Hematopoietic multipotent progenitor cell treated with erythropoietin and hydrocortisone succinate and interleukin-3 and kit ligand, for 15 days (in vitro differentiated cells): ENCODE measurements around the gene ACTG1.

Experiments used
- DNase-seq: peaks from one replicate; pipeline ENCODE4 v3.0.0-alpha.2; 2015; ENCODE audit warnings: low spot score

The ACTG1 gene

DNA sequence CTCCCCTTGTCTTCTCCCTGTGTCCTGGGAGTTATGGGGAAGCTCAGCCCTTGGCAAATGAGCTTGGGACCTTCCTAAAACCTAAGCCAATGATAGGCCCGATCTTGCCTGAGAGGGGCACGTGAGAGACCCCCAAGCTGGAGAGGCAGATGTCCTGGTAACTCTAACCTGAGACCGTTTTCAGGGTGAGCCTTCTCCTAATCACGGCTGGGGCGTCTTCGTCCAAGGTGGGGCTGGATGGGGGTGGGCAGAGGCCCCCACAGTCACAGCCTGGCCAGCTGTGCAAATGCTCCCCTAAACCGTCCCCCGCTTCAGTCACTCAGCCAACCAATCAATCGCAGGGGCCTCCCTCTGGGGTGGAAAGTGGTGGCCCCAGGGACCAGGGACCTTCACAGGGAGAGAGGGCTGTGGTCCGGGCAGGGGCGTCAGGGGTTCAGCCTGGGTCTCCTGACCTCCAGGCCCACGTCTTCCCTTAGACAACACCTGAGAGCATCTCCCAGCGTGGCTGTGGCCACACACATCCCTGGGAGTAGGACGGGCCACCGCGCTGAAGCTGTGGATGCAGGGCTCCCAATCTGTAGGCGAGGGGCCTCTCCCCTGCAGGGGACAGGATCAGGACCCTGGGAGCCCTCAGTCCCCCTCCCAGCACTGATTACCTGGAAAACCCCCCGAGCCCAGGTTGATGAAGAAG lies 30.6 kb downstream of the ACTG1 start:
- DNase-seq, result no peak

DNA sequence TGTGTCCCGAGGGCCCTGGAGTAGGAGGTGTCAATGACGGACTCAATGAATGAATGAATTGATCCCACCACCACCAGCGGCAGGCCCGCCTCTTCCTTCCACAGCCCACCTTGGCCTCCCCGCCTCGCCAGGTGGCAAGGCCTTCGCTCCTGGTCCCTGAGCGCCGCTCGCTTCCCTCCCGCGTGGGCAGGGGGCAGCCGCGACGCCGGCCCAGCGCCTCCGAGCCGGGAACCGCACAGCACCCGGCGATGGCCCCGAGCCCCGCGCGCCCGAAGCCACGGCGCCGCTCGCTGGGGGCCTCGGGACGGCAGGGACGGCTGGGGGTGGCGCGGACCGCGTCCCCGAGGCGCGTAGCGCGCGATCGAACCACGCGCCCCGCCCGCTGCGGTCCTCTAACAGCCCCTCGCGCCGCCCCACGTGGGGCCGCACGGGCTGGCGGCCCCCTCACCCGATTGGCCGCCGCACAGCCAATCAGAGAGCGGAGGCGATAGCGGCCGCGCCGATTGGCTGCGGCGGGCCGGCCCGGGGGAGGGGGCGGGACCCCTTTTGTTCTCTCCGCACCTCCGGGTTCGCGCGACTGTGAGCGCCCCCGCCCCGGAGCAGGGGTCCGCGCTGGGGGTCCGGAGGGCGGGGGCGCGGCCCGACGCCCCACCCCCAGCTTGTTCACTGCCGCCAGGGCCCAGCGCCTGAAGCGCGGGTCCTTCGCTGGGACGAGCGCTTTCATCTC lies 31.4 kb downstream of the ACTG1 start:
- DNase-seq, result no peak

GRCh38 chr17:81480140-81481072 lies 32.2 kb downstream of the ACTG1 start:
- no peak for DNase-seq

DNA sequence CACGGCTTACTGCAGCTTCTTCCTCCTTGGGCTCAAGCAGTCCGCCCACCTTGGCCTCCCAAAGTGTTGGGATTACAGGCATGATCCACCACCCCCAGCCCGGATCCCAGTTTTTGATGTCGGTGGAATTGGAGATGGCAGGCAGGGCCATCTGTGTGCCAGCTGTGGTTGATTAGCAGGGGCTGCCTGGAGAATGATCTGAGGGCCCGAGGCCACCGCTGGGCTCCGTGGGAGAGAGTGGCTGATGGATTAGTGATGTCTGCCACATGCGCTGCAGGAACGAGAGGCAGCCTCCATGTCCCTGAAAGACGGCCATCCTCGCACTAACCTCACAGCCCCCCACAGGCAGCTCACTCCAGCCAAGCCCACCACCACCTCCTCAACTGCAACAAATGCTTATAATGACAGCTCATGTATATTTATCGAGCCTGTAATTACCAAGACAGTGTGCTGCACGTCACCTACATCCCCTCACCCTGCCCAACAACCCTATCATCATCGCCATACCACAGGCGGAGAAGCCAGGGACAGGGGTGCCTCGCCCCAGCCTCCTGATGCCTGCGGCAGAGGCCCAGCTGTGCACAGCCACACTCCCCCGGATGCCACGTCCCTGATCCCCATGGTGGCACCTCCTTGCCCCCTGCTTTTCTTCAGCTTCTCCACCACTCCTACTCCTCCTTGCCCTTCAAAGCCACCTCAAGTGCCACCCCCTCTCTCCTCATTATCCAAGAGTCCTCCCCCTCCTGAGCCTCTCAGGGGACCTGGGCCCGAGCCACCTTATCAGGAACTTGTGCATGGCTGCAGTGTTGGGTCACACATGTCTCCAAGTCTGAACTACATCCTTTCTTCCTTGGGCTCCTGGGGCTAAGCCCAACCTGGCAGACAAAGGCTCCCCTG lies 33.2 kb downstream of the ACTG1 start:
- no peak for DNase-seq

DNA sequence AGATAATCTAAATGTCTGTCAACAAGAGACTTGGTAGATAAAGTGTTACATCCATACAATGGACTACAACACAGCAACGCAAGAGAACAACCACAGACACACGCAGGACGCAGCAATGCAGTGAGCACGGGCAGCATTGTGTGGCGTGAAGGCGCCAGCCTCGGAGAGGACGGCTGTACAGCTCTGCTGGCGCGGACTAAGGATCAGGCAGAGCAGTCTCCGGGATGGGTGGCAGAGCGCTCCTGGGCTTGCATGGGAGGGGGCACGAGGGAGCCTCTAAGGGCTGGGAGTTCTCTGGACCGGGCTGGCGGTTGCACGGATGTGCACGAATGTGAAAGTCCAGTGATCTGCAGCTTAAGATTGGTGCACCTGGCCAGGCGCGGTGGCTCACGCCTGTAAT lies 34.5 kb downstream of the ACTG1 start:
- no peak for DNase-seq

DNA sequence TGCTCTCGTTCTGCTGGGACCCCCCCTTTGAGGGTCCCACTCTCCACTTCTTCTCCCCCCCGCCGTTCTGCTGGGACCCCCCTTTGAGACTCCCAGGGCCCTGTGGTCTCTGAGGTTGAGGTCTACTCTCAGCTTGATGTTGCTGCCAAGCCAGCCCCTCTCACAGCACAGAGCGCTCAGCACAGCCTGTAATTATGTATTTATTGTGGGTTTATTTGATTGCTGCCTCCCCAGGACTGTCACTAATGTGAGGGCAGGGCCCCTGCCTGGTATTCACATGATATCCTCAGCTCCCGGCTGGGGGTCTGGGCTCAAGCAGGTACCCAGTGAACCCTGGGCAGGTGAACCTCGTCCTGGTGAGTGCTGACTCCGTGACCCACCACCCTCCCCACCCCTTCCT lies 35.4 kb downstream of the ACTG1 start:
- no peak for DNase-seq

DNA sequence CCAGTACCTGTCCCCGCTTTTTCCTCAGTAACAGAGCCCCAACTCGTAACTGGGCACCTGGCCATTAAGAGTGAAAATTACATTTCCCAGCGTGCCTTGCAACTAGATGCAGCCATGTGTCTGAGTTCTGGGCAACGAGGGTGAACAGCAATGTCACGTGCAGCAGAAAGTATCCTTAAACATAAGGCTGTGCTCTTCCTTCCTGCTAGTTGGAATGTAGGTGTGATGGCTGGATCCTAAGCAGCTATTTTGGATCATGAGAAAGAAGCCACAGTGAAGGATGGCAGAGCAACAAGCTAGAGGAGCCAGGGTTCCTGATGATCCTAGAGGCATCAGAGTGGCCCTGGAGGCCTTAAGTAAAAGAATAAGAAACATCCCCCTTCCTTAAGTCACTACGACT lies 36.0 kb downstream of the ACTG1 start:
- no peak for DNase-seq

DNA sequence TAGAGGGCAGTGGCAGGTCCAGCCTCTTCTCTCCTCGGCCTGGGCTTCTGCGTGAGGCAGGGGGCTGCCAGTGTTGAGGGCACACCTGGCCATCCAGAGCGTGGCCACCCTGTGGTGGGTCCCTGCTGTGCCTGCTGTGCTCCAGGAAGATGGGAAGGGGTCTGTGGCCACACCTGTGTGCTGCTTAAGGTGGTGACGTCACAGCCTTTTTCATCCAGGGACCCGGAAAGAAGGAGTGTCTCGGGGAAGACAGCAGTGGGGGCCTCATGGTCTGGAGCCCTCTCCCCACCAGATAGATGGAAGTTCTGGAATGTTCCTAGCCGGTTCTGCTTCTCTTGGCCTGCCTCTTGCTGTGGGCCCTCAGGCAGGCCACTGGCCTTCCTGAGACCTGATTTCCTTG lies 36.5 kb downstream of the ACTG1 start:
- DNase-seq, result no peak

- DNase-seq, result no peak
Observed at GRCh38 chr17:81474958-81475357, 37.6 kb downstream of the ACTG1 start.

DNA sequence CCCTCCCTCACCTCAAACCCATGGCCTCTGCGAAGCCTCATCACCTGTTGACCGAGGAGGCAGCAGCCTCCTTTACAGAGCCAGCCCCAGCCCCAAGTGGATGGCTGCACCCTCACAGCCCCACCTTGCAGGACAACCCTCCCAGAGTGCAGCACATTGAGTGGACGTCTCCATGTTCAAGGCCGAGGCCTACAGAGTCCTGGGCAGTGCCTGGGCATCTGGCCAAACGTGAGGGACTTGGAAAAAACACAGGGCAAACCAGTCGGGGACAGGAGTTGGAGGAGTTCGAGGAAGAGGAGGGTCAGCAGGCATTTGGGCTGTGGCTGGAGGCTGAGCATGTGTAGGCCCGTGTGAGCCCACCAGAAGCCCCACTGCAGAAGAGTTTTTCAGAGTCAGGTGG lies 39.6 kb downstream of the ACTG1 start:
- DNase-seq, result no peak

GRCh38 chr17:81471818-81472456 lies 40.7 kb downstream of the ACTG1 start:
- DNase-seq, result no peak

DNA sequence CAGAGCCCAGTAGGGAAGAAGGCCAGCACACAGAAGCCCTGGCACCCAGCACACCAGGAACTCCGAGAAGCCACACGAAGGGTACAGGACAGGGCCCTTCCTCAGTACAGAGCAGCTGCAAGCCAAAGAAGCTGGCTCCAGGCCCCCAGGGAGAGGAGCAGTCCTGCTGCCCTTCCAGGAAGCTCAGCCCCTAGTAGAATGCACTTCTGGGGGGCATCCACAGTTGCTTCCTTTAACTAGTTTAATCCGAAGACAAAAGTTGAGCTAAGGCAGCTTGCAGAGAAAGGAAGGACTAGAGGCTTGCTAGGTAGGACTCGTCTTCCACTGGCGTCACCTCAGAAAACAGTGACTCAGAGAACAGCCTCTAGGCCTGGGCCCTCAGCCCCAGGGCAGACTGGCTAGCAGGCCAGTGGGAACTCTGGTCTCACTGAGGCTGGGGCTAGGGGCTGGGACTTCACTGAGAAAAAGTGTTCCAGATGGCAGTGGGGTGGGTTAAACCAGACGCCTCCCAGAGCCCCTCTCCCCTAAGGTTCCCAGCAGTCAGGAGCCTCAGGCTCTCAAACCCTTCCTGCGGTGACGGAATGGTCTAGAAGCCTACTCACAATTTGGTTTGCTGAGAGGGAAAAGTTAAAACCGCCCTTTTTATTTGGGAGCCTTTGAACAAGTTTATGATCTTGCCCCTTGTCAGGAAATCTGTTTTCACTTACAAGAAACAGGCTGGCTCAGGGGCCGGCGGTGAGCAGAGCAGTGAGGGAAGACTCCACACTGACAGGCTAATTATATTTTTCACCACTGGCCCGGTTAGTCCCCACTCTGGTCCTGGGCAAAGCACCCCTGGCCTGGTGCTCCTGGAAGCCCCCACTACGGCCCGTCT lies 41.4 kb downstream of the ACTG1 start:
- DNase-seq, result no peak

GRCh38 chr17:81470270-81470943 lies 42.2 kb downstream of the ACTG1 start:
- DNase-seq, result no peak

GRCh38 chr17:81469266-81469665 lies 43.3 kb downstream of the ACTG1 start:
- DNase-seq, result no peak

- no peak for DNase-seq
Observed at GRCh38 chr17:81468770-81469121, 43.9 kb downstream of the ACTG1 start.

DNA sequence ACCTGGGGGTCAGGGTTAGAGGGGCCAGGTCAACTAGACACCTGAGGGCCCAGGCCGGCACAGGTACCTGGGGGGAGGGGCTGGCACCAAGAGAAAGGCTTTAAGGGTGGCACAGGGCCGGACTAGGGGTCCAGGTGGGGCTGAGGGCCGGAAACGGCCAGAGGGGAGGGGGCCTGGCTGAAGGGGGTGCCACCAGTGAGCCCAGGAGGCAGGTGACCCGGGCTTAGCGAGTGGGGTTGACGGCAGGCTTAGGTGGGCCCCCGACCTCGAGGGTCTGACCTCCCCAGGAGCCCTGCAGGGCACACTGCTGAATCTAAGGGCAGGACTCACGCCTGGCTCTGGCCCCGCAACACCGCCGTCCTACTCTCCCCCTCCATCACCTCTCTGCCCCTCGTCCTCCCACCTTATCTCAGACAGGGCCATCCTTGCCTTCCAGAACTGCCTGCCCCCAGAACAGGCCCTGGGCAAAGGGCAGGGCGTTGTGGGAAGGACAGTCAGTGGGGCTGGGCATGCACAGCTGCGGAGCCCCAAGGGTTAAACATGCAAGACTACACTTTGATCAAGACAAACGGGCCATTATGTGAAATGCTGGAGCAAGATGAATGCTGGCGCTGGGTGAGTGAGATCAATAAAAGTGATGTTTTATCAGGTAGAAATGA lies 44.4 kb downstream of the ACTG1 start:
- no peak for DNase-seq

DNA sequence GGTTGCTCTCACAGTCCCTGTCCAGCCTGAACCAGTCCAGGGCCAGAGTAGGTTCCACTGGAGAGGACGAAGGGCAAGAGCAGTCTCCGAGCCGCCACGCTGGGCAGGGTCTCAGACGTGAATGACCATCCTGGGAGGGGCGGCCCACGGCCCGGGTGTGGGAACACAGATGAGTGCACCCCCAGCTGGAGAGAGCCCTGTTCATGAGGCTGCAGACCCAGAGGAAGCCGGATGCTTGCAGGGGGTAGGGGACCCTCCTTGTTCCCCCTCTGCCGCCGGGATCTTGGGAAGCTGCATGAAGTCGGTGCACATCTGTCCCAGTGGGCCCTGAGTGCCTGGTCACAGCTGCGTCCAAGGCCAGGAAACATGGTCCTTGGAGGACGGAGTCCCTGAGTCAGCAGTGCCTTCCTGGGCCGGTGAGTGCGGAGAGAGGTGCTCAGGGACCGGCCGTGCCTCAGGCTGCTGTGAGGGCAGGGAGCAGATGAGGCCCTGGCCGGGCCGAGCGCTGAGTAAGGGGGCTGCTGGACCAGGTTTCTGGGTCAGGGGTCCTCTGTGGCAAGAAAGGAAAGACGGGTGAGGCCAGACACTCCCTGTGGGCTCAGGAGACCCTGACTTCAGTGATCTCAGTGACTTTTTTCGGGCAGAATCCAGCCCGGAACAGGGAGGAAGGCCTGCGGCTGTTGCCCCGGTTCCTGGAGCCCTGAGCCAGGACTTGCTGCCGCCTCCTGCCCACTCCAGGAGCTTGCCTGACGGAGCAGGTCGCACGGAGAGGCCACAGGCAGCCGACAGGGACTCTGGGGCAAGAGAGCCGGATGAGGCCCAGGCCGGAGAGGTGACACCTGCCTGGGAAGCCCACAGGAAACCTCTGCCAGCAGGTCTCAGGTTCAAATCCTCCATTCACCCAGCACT lies 45.8 kb downstream of the ACTG1 start:
- no peak for DNase-seq

DNA sequence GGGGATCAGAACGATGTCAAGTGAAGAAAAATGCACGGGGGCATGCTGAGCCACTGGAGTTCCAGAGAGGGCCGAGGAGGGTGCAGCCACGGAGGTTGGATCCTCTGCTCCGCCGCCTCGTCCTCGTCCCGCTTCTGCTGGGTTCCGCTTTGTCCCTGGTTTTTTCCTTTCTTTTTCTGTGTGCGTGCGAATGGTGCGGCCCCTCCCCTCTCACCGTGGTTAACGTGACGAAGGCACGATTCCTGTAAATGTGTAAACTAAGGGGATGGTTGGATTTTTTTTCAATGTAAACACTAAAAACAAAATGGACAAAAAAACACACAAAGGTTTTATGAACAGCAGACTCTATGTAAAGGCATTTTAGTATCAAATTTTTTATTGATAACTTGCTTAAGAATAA lies 46.7 kb downstream of the ACTG1 start:
- no peak for DNase-seq
